GM12872 (cell line): ENCODE results near the gene SLC16A1.

ENCODE experiments used
- TF ChIP-seq, protein P1 (sequence below): IDR thresholded peaks from 3 replicates; pipeline ENCODE4 v1.5.1; 2011; ENCODE audit warnings: low read depth, mild to moderate bottlenecking, low read length, moderate library complexity; ENCODE audit not compliant: insufficient read depth

The SLC16A1 gene

DNA sequence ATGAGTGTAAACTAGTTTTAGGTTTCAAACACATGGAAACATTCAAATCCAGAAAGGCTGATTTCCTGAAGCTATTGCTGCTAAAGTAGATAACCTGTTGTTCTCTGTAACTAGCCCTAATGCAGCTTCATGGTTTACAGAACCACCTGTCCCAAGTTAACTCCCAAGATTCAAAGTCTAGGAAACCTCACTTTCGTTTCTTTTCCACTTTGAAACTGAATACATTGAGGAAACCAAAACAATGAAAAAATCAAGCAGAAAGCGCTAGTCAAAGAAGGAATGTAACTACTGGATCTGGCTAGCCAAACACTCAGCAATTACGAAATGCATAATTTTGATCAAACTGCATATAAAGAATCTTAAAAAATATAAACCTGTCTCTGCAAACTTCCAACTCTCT, 17.8 kb downstream of the SLC16A1 start:
- TF ChIP-seq, protein P1, sequence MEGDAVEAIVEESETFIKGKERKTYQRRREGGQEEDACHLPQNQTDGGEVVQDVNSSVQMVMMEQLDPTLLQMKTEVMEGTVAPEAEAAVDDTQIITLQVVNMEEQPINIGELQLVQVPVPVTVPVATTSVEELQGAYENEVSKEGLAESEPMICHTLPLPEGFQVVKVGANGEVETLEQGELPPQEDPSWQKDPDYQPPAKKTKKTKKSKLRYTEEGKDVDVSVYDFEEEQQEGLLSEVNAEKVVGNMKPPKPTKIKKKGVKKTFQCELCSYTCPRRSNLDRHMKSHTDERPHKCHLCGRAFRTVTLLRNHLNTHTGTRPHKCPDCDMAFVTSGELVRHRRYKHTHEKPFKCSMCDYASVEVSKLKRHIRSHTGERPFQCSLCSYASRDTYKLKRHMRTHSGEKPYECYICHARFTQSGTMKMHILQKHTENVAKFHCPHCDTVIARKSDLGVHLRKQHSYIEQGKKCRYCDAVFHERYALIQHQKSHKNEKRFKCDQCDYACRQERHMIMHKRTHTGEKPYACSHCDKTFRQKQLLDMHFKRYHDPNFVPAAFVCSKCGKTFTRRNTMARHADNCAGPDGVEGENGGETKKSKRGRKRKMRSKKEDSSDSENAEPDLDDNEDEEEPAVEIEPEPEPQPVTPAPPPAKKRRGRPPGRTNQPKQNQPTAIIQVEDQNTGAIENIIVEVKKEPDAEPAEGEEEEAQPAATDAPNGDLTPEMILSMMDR: no peak

DNA sequence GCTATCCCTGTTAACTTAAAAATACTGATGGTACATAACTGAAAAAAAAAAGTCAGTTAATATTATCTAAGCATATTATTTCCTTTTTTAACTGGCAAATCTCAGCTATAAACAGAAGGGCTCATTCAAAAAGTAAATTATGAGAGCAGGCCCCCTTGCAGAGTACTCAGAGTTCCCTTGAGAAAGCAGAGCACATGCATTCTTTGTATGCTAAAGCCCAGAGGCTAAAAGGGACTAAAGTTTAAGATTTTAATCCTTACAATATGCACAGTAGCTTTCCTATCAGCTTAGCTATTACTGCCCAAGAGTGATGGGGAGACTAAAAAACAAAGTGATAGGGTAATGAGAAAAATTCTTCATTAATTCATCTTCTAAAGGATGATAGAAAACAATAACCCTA, 18.5 kb downstream of the SLC16A1 start:
- TF ChIP-seq, protein P1: no peak

GRCh38 chr1:112937070-112937469, 18.9 kb downstream of the SLC16A1 start:
- TF ChIP-seq, protein P1: no peak

GRCh38 chr1:112935461-112936111, 20.4 kb downstream of the SLC16A1 start:
- TF ChIP-seq, protein P1: no peak

DNA sequence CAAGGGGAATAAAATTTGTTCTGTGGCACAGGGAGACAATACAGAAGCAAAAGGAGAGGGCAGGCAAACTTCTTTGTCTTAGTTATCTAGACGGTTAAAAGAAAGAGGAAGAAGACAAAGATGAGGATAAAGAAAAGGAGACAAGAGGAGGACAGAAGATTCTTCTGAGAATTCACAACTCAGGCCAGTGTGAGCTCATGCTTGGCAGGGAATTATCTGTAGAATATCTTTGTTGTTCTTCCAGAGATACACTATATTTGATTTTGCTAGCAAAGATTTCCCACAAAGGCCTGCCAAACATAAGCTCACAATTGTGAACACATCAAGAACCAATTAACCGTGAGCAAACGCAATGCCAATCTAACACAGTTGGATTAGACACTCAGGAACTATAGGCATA, 21.4 kb downstream of the SLC16A1 start:
- TF ChIP-seq, protein P1: no peak

DNA sequence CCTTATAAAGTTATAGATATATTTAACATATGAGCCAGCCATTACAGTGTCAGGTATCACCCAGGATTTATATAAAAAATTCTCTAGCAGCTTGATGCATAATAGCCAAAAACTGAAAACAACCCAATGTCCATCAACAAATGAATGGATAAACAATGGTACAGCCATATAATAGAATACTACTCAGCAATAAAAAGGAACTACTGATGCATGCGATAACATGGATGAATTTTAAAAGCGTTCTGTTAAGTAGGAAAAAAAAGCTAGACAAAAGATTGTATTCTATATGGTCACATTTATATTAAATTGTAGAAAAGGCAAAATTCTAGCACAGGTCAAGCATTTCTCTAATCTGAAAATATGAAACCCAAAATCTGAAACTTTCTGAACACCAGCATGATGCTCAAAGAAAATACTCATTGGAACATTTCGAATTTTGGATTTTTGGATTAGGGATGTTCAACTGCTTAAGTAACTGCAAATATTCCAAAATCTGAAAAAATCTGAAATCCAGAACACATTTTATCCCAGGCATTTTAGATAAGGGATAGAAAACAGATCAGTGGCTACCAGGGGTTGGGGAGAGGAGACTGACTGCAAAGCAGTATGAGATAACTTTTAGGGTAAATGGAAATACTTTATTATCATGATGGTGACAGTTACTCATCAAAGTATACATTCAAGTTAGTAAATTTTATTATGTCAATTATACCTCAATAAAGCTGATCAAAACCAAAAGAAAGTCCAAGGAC, 22.0 kb downstream of the SLC16A1 start:
- TF ChIP-seq, protein P1: no peak

DNA sequence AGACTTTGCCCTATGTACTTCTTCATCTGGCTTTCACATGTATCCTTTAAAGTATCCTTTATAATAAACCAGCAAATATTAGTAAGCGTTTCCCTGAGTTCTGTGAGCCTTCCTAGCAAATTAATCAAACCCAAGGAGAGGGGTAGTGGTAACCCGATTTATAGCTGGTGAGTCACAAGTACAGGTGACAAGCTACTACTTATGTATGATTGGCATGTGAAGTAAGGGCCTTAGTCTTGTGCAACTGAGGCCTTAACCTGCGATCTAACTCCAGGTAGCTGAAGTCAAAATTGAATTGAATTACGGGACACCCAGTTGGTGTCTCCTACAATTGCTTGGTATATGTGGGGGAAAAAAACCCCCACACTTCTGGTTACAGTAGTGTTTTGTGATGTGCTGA, 26.0 kb downstream of the SLC16A1 start:
- TF ChIP-seq, protein P1: no peak
